ENCODE measurements around the gene SLC43A2. TPM values are rescaled to one million over a fixed set of nuclear protein-coding genes. Genes with fewer than 3 reads are reported as not detected.
A peak's percentile ranks its signal among the peaks of the same experiment; 100 is the strongest.

SLC43A2 gene
- total and polyA plus RNA-seq, 8 donors, result 25.6 to 87.9 (median 27.0) TPM

GRCh38 chr17:1639549-1640180 lies 11.0 kb upstream of the SLC43A2 start:
- ATAC-seq (peak; percentile 60), DNase-seq (peak in 3 of 4 donors; percentile 69 to 83 (median 81))
- intact Hi-C loops (cut with DNase I), result no loop called here
- Histone ChIP-seq H3K9me3 (no peaks in the 10 kb centered on the region), H3K4me3 (no peak overlapping the region), H3K4me1 (peaks cover 9 to 32% of the 10 kb centered on the region in 2 donors), H3K27ac (peak overlapping the region in 1 of 2 donors; percentile 48), H3K36me3 (peaks cover 0 to 49% of the 10 kb centered on the region in 2 donors), H3K27me3 (no peaks in the 10 kb centered on the region)
- no peak for TF ChIP-seq CTCF (IDR thresholded peaks at IDR 0.05)

GRCh38 chr17:1638624-1639300 lies 10.1 kb upstream of the SLC43A2 start:
- DNase-seq (peak in 1 of 4 donors; percentile 67), ATAC-seq (no peak)
- Histone ChIP-seq H3K27ac (no peak overlapping the region), H3K9me3 (no peaks in the 10 kb centered on the region), H3K36me3 (peaks cover 0 to 58% of the 10 kb centered on the region in 2 donors), H3K4me1 (peaks cover 0 to 23% of the 10 kb centered on the region in 2 donors), H3K4me3 (no peak overlapping the region), H3K27me3 (no peaks in the 10 kb centered on the region)
- no peak for TF ChIP-seq CTCF (IDR thresholded peaks at IDR 0.05)
- intact Hi-C loops (cut with DNase I), result no loop called here

GRCh38 chr17:1638171-1638590 lies 9.5 kb upstream of the SLC43A2 start:
- H3K4me3 ChIP-seq, result no peak overlapping the region
- H3K4me1 ChIP-seq, result peaks cover 0 to 18% of the 10 kb centered on the region in 2 donors
- DNase-seq (peak in 1 of 4 donors; percentile 78), ATAC-seq (no peak)
- H3K36me3 ChIP-seq, result peaks cover 0 to 58% of the 10 kb centered on the region in 2 donors
- no peaks in the 10 kb centered on the region for H3K9me3 ChIP-seq
- intact Hi-C loops (cut with DNase I), result no loop called here
- H3K27ac ChIP-seq, result no peak overlapping the region
- no peaks in the 10 kb centered on the region for H3K27me3 ChIP-seq
- TF ChIP-seq CTCF (IDR thresholded peaks at IDR 0.05), result no peak

GRCh38 chr17:1636732-1637285 lies 8.2 kb upstream of the SLC43A2 start:
- intact Hi-C loops (cut with DNase I), result no loop called here
- H3K9me3 ChIP-seq, result no peaks in the 10 kb centered on the region

More at GRCh38 chr17:1636732-1637285, 8.2 kb upstream of the SLC43A2 start:
- no peak for TF ChIP-seq CTCF (IDR thresholded peaks at IDR 0.05)
- peaks cover 0 to 58% of the 10 kb centered on the region in 2 donors for H3K36me3 ChIP-seq
- peak in 1 of 4 donors; percentile 76 for DNase-seq
- ATAC-seq, result no peak
- no peak overlapping the region for H3K27ac ChIP-seq
- peaks cover 0 to 14% of the 10 kb centered on the region in 2 donors for H3K4me1 ChIP-seq
- H3K27me3 ChIP-seq, result no peaks in the 10 kb centered on the region
- no peak overlapping the region for H3K4me3 ChIP-seq

All from left lung (tissue), 10 donors.